K562 (cell line): Measurements from ENCODE around the gene E2F2. TPM values are rescaled to one million over a fixed set of nuclear protein-coding genes. Genes with fewer than 3 reads are reported as not detected.

Experiments
- BCOR ChIP-seq: fragments of 450-650 bp; IDR thresholded peaks from 2 replicates; pipeline ENCODE4 v1.6.1; 2016
- FOXJ2 ChIP-seq: fragments of 200-800 bp; sonication (Bioruptor generic); IDR thresholded peaks from 2 replicates; pipeline ENCODE4 v1.6.1; 2016; ENCODE audit warnings: missing genetic modification characterization, missing compliant biosample characterization
- HDAC6 ChIP-seq: IDR thresholded peaks from 2 replicates; pipeline ENCODE4 v1.6.1; 2012; ENCODE audit warnings: low read depth, mild to moderate bottlenecking, control low read depth, inconsistent platforms, low read length, moderate library complexity
- HMGN3 ChIP-seq: IDR thresholded peaks from 2 replicates; pipeline ENCODE4 v1.6.1; 2011; ENCODE audit warnings: borderline replicate concordance, low read depth, mild to moderate bottlenecking, mixed read lengths, low read length; ENCODE audit not compliant: insufficient read length; ENCODE audit errors: extremely low read depth
- SIN3A ChIP-seq, 2 experiments: fragments of 150-350 bp in 1 of 2; IDR thresholded peaks; 2 replicates each; pipeline ENCODE4 v1.6.1; 2011 to 2016; ENCODE audit warnings: borderline replicate concordance in 2 of 2, low read depth in 2 of 2, low read length in 2 of 2, mild to moderate bottlenecking in 2 of 2, moderate library complexity in 2 of 2; ENCODE audit not compliant: control insufficient read depth in 1 of 2
- SMARCA5 ChIP-seq: fragments of 450-650 bp; IDR thresholded peaks from 2 replicates; pipeline ENCODE4 v1.6.1; 2016
- polyA plus RNA-seq, 8 experiments: library from polyadenylated mRNA; depleted of rRNA in 4 of 8; stranded (reverse) in 5 of 8; unstranded in 3 of 8; fragments of >200 nt; fragmentation: Nextera tagmentation in 2 of 8; fragmentation: Illumina TruSeq in 1 of 8; extraction: Ambion mirVana in 2 of 8; extraction: Trizol in 1 of 8; gene quantifications; 2 replicates each; pipeline versions ENCODE4 v1.2.1 to v1.2.3, GENCODE V29; 2011 to 2014; ENCODE audit warnings: inconsistent platforms in 1 of 8, missing spikeins in 1 of 8
- total RNA-seq, 7 experiments: library from RNA; depleted of rRNA in 6 of 7; stranded (reverse); fragments of >200 nt in 6 of 7; fragmentation: Illumina TruSeq in 2 of 7; extraction: Trizol in 2 of 7; gene quantifications; 2 replicates each; pipeline versions ENCODE4 v1.2.1 to v1.2.3, GENCODE V29; 2011 to 2021; ENCODE audit warnings: low replicate concordance in 1 of 7
- TF ChIP-seq, protein P1 (sequence below): fragments of 450-650 bp; IDR thresholded peaks from 2 replicates; pipeline ENCODE4 v1.6.1; 2016; ENCODE audit warnings: mild to moderate bottlenecking
- TF ChIP-seq, protein P2 (sequence below): sonication (generic); formaldehyde crosslinking; IDR thresholded peaks from 2 replicates; pipeline ENCODE4 v1.9.0; 2022; ENCODE audit warnings: mild to moderate bottlenecking, missing genetic modification reagents

E2F2 gene
- total and polyA plus RNA-seq, 9 of the 15 experiments (the other 6 are each of a cell fraction or from before 2014, with no cell fraction given) = 3.1 to 25.3 (median 11.4) TPM

DNA sequence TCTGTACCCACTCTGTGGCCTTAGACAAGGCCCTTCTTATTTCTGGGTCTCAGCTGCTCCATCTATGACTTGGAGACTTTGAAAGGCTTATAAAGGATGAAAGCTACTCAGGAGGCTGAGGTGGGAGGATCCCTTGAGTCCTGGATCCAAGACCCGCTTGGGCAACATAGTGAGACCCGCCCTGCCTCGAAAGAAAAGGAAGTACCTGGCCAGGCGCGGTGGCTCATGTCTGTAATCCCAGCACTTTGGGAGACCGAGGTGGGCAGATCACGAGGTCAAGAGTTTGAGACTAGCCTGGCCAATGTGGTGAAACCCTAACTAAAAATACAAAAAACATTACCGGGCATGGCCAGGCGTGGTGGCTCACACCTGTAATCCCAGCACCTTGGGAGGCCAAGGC is 14.8 kb upstream of the E2F2 start (continued):
- TF ChIP-seq BCOR = no peak
- no peak for TF ChIP-seq HDAC6
- no peak for TF ChIP-seq HMGN3
- no peak for TF ChIP-seq SMARCA5
- TF ChIP-seq SIN3A (IDR thresholded peaks at IDR 0.05; ENCODE audit: borderline replicate concordance in 2 of 2, control insufficient read depth in 1 of 2, low read depth in 2 of 2, low read length in 2 of 2) = no peak
- no peak for TF ChIP-seq FOXJ2 (tag)
- TF ChIP-seq, protein P1, sequence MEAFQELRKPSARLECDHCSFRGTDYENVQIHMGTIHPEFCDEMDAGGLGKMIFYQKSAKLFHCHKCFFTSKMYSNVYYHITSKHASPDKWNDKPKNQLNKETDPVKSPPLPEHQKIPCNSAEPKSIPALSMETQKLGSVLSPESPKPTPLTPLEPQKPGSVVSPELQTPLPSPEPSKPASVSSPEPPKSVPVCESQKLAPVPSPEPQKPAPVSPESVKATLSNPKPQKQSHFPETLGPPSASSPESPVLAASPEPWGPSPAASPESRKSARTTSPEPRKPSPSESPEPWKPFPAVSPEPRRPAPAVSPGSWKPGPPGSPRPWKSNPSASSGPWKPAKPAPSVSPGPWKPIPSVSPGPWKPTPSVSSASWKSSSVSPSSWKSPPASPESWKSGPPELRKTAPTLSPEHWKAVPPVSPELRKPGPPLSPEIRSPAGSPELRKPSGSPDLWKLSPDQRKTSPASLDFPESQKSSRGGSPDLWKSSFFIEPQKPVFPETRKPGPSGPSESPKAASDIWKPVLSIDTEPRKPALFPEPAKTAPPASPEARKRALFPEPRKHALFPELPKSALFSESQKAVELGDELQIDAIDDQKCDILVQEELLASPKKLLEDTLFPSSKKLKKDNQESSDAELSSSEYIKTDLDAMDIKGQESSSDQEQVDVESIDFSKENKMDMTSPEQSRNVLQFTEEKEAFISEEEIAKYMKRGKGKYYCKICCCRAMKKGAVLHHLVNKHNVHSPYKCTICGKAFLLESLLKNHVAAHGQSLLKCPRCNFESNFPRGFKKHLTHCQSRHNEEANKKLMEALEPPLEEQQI = no peak
- TF ChIP-seq, protein P2, sequence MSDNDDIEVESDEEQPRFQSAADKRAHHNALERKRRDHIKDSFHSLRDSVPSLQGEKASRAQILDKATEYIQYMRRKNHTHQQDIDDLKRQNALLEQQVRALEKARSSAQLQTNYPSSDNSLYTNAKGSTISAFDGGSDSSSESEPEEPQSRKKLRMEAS (CRISPR knock-in tag) = no peak
